COLO668 (cell line): ENCODE data around the gene PRDM5.
A peak's percentile ranks its signal among the peaks of the same experiment; 100 is the strongest.

ENCODE experiments used
- DNase-seq: peaks from one replicate; lab custom pipeline; 2025; ENCODE audit not compliant: unreplicated experiment; lab: John Stamatoyannopoulos, UW

The PRDM5 gene

DNA sequence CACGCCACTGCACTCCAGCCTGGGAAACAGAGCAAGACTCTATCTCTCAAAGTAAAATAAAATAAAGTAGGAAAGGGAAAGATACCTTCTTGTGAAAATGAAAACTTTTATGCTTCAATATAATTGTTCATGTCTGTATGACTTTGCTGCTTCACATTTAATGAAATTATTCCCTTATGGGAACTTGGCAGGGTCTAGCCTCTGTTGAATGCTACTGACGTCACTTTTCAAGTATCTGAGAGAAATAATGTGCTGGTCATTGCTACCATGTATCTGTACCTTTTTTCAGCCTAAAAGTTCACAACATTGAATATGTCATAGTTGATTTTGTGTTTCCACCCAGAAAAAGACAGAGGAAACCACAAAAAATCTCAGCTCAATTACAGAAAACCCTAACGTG is 65.2 kb downstream of the PRDM5 start:
- DNase-seq: no peak

DNA sequence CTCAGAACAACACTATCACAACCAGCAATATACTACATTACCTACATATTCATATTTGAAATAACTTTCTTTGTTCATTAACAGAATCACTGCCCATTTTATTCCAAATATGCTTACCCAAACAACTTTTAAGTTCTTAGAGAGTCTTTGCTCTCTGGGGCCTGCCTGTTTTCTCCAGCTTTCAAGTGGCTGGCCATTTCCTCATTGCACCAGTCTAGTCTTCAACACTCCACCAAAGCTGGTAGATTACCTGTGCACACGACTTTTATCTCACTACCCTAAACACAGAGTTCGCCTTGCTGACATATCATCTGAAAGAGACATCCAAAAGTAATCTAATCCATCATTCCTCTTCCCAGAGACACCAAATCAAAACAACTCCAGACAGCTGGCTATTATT is 66.2 kb downstream of the PRDM5 start:
- no peak for DNase-seq

DNA sequence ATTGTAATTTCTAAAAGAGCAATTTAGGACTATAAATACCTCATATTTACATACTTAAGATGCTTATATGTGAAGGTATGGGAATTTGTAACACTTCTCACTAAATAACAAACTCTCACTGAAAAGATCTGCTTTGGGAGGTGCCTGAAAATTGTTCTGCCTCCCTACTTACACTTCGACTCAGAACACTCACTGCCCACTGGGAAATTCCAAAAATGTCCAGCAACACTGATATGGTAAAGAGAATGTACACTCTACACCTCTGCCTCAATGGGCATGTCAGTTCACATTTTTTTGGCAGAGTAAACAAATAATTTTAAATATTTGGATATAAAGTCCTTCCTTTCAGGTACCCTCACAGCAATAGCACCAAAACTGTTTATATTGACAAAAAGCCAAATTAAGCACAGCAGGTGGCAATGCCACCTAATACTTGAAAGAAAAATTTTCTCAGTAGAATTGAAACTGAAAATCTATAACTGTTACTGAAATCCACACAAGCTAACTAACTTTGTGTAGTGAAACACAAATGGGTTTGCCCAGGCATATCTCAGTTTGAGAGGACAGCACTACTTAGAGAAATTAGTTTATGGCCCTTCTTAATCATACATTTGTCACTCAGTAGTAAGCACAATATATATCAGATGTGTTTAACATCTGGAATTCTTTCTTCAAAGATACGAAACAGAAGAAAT is 67.1 kb downstream of the PRDM5 start:
- DNase-seq: no peak

DNA sequence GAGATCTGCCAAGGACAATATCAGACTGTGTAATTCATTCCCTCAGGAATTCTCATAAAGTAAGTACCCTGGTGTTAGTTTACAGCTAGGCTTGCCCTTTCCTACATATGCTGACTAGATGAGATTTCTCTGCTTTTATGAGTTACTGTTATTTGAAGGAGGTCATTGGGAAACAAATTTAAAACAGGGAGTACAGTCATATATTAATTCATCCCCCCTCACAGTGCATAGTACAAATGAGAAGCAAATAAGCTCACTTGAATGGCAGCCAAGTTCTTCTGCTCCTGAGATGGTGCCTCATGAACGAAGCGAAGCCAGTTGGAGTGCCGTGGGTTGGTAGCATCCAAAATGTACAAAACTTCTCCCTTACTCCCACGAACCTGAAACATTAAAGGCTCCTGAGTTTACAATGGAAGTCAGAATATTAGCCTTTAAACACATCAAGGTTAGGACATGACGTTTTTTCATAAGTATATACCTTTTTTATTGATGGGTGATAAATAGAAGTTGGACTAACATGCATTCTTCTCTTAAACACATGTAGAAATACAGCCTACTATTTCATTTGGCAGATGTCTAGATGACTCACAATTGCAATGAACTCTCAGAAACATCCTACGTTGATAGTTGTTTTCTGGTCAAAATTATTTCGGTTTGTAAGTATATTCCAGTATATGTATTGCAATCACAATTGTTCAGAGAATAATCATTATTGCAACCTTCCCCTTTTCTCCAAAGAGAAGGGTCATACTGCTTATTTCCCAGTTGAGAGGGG is 69.2 kb downstream of the PRDM5 start:
- DNase-seq: no peak

DNA sequence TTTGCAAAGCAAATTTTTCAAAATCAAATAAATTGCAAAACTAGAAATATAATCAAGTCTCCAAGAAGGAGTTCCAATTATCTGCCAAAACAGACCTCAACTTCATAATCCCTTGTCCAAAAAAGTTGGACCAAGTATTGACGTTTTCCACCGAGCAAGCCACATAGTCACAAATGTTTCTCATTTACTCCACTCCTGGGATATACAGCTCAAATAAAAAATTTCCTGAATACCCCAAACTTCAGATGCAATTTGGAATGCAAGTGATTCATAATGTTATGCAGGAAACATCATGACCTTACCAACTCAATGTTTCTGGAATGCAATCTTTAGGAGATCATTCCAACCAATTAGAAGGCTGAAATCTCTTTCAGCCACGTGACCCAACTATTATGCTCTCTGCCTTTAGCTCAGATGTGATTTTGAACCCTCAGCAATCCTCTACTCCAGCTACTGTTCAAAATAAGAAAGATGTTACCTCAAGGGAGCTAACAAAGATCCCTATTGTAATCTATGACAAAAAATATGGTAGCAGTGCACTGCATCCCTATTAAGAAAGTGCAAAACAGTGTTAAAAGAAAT is 72.4 kb downstream of the PRDM5 start:
- no peak for DNase-seq

DNA sequence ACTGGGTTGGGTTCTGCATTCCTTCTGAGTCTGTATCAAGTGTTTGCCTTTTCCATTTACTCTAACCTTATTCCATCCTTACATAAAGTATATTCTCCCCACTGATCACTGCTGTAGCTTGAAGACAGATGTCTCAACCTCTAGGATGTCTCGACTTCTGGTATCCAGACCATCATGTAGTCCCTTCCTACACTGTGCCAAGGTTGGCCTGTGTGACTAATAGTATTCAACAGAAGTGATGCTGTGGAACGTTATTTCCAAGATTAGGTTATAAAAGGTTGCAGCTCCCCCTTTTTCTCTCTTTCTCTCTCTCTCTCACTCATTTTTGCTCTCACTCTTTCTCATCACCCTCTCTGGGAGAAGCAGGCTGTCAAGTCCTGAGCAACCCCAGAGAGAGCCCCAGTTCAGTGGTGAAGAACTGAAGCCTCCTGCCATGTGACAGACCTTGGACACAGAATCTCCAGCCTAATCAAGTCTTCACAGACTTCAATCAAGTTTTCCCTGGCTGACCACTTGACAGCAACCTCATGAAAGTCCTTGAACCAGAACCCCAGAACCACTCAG is 75.4 kb downstream of the PRDM5 start:
- DNase-seq: no peak

DNA sequence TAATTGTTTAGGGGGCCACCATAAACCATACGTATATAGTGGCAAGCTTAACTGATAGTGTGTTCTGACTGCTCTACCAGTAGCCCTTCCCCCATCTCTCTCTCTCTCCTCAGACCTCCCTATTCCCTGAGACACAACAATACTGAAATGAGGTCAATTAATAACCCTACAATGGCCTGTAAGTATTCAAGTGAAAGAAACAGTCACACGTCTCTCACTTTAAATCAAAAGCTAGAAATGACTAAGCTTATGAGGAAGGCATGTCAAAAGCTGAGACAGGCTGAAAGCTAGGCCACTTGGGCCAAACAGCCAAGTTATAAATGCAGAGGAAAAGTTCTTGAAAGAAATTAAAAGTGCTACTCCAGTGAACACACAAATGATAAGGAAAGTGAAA is 78.0 kb downstream of the PRDM5 start:
- DNase-seq: no peak

DNA sequence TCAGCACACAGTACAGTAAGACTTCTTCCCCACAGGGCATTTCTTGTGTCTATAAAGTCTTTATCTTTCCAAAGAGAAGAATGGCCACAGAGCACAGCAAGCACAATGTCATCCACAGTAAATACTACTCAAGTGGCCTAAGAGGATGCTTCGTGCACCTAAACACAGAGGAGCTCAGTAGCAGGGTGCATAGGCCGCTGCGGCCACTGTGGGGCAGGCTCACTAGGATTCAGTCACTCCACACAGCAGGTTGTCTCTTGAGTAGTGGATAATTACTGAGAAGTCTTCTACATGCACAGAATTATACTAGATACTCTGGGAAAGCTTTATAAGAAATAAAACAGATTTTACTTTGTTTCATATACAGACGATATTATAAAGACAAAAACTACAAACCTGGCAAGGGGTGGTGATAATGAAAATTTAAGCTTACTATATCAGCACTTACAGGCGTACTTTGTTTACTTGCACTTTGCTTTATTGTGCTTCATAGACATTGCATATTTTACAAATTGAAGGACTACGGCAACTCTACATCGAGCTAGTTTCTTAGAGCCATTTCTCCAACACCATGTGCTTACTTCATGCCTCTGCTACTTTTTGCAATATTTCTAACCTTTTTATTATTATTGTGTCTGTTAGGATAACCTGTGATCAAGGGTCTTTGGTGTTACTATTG is 78.5 kb downstream of the PRDM5 start:
- DNase-seq: peak; percentile 32

DNA sequence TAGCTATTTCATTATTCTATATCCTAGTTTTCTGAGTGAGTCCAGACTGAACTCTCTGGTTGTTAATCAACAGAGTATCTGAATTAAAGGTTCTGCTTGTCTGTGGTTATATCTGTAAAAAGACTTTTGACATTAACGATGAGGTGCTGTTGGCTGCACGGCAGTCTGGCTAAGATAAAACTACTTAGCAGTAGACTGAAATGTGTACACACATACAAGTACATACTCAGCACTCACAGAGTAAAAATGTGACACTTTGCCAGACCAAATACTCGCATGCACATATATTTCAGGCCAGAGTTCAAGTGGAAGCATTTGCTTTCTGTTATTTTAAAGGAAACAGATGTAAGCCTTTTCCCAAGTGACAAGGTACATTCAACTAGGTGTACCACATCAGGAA is 80.5 kb downstream of the PRDM5 start:
- no peak for DNase-seq

DNA sequence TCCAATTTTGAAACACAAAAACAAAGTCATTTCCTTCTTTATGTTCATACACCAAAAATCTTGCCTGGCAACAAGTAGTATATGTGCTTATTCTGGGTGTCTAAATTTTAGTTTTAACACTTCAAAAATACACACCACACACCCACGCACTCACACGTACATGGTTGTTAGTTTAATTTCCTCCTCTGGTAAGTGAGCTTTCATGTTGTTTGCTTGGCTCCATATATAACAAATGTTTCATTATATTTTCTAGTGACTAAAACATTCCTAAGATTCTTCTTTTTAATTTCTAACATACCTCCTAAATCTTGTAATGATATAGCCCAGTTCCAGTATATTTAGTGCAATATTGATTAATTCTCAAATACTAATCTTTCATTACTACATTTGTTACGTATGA is 80.9 kb downstream of the PRDM5 start:
- no peak for DNase-seq

DNA sequence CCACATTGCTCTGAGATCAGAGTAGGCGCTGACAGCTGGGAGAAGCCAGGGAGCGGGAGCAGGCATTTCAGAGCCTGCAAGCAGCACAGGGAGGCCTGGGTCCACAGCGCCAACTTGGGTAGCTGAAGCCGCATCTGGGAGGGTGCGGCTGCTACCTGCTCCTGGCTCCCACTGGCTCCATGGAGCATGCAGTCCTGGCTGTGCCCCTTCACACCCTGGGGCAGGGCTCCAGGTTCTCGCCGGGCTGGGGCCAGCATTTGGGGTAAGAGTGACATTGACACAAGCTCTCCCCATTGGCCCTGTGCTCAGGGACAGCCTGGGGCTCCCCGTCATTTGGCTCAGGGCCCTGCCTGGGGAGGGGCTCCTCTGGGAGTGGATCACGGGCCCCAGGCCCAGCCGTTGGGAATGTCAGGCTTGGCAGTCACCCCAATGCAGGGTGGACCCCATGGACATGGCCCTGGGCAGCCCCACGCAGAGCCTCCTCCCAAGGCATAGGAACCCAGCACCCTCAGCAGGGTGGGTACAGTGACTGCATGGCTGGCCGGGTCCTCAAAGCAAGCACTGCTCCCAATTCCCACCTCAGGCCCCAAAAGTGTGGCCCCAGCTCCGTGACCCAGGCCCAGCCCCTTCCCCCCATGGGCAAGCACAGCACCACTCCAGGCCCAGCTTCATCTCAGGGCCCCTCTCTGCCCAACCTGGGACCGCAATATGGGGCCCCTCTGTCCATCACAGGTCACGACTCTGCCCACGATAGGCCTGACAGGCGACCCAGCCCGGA is 82.4 kb downstream of the PRDM5 start:
- no peak for DNase-seq

DNA sequence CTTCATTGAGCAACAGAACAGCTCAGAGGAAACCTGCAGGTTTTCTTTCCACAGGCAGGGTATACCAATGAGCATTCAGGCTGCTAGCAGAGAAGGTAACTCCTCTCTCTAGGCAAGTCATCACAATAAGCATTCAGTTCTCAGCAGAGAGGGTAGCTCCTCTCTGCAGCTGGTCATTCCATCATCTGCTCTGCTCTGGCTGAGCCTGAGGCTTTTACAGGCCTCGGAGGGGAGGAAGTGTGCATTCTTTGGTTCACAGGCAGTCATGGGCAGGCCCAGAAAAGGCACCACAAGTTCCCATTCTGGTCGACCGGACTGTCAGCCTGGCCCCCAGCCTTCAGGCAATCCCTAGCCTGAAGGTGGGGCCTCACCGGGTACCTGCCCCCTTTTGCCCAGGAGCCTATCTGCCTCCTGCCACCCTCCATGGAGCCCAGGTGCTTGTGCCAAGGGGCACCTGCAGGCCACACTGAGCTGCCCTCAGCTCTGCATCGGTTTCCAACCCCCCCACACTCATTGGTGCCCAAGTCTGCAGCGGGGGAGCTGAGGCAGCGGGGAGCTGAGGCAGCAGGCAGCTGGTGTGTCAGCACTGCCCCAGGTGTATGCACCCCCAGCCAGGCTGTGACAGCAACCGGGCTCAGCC is 83.1 kb downstream of the PRDM5 start:
- no peak for DNase-seq

DNA sequence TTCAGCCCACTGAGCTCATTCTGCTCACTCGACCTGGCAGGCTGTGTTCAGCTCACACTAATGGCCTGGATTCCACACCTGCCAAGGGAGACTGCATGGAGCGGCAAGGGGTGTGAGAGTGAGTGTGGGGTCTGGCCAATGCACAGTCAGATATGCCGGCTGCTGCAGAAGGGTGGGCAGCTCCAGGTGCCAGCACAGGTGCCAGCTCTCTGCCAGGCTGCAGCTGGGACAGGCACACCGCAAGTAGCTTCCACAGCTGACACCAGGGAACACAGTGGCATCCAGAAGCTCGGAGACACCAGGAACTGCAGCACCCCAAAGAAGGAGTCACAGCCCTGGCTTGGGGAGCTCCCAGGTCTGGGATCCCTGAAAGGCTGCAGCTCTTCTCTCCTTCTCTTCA is 83.7 kb downstream of the PRDM5 start:
- DNase-seq: no peak

DNA sequence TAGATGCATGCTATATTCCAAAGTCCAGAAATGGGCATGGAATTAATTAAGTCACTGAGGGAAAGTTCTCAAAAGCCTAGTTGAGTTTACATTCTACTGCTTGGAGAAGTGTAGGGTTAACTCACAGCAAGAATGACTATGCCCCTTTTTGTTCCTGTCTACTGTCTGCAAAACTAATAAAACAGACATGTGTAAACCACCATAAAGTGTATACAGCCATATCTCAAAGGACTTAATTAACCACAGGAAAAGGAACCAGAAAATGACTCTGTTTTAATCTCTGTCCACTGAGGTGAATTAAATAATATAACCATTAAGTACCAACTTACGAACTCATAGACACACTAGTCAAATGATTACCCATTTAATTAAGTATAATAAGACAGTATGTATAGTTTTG is 84.9 kb downstream of the PRDM5 start:
- DNase-seq: no peak

DNA sequence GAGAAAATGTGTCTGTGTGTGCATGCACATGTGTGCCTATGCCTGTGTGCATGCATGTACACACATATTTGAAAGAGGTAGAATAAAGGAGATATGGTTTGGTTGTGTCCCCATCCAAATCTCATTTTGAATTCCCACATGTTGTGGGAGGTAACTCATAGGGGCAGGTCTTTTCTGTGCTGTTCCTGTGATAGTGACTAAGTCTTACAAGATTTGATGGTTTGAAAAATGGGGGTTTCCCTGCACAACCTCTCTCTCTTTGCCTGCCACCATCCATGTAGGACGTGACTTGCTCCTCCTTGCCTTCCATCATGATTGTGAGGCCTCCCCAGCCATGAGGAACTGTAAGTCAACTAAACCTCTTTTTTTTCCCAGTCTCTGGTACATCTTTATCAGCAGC is 87.2 kb downstream of the PRDM5 start:
- no peak for DNase-seq

DNA sequence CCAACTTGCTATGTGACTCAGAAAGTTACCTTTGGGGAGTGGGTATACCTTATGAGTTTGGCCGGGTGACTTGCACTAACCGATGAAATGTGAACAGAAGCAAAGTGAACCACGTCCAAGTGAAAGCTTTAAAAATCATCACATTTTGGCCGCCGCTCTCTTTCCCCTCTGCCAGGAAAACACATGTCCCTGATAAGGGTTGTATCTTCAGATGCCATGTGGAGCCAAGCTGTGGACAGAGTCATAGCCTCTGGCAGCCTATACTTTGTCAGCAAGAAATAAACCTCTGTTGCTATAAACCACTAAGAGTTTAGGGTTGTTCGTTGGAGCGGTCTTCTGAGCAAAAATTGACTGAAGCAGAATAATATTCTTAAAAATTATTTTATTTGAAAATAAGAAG is 92.3 kb downstream of the PRDM5 start:
- no peak for DNase-seq

DNA sequence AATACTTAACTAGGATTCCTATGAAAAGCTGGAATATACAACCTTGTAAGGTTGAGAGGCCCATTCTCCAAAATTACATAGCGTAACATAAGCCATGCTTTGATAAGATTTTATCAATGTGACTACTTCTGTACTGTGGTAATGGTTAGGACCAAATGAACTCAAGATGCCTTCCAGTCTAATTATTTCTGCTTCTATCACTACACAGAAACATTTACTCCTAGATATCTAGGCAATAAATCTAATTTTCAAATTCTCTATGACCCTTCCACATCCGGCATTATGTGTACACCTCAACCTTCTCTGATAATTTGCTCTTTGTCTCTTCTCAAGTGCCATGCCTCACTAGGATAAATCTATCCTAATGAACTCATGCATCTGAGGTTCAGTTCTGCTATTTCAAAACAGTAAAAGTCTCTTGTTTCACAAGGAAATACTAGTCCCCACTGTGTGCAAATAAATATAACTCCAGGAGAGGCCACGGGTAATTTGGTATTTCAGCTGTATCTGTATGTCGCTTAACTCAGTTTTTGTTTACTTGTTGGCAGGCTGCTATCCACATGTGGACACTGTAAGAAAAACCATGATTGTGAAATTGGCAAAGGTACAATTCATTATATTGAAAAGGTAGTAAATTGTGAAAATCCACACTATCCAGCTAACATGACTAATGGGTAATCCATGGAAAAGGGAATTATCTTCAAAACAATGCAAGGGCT is 93.3 kb downstream of the PRDM5 start:
- no peak for DNase-seq

DNA sequence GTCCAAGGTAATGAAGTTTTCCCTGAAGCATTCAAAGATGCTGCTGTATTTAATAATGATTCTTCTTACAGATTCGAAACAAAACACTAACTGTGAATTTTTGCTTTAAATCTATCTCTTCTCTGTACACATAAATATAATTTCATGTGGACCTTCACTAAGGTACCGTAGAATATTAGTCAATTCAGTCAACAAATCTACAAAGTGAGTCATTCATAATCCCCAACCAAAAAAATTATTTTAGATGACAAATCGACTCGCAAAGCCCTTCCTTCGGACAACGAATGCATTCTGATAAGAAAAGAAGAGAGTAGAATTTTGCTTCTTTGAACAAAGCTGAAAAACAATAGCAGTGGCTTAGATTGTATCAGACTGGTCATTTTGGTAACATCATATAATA is 95.7 kb downstream of the PRDM5 start:
- no peak for DNase-seq

DNA sequence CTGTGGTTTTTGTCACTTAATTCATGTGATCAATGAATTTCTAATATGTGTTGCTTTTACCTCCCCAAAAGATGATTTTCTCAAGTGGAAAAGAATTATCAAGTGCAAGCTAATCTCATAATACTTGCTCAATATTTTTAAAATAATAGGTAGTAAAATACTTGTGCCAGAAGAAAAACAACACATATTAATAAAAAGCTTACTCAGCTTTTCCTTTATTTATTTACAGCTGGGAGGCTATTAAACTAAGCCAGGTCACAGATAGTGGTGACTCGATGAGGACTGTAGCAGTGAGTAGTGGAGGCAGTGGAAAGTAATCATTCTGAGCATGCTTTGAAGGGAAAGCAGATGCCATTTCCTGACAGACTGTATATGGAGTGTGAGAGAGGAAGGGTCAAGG is 96.1 kb downstream of the PRDM5 start:
- DNase-seq: no peak

DNA sequence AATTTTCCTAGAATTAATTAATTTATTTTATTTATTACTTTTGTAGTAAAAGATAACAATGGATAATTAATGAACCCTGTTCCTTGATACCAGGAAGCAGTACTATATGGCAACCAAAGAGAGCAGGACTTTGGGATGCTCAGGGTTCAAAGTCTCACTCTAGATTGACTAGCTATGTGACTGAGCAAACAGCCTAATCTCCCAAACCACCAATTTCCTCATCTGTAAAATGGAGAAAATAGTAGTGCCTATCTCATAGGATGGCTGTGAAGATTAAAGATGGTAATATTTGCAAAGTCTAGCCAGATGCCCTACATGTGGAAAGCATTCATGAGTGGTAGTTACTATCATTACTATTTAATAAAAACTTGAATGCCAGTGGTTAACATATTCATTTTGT is 97.6 kb downstream of the PRDM5 start:
- DNase-seq: no peak
